Measurements from ENCODE around the gene ATP1A2. TPM values are rescaled to one million over a fixed set of nuclear protein-coding genes. Genes with fewer than 3 reads are reported as not detected.
A peak's percentile ranks its signal among the peaks of the same experiment; 100 is the strongest.

Gene ATP1A2
- total and polyA plus RNA-seq, 2 experiments from 2014 or later, result 11.3 to 40.9 TPM

GRCh38 chr1:160098852-160099561 lies 16.6 kb upstream of the ATP1A2 start:
- DNase-seq (ENCODE audit: low read depth in 1 of 2, low spot score in 1 of 2), result peak; percentile 96
- no peaks in the 10 kb centered on the region for H3K36me3 ChIP-seq
- peak overlapping the region; percentile 28 for H3K4me3 ChIP-seq
- peaks cover 14% of the 10 kb centered on the region for H3K4me1 ChIP-seq (ENCODE audit: low read depth)
- H3K9me3 ChIP-seq (ENCODE audit: low read depth), result no peaks in the 10 kb centered on the region
- H3K27me3 ChIP-seq, result no peaks in the 10 kb centered on the region
- TF ChIP-seq, protein P1, sequence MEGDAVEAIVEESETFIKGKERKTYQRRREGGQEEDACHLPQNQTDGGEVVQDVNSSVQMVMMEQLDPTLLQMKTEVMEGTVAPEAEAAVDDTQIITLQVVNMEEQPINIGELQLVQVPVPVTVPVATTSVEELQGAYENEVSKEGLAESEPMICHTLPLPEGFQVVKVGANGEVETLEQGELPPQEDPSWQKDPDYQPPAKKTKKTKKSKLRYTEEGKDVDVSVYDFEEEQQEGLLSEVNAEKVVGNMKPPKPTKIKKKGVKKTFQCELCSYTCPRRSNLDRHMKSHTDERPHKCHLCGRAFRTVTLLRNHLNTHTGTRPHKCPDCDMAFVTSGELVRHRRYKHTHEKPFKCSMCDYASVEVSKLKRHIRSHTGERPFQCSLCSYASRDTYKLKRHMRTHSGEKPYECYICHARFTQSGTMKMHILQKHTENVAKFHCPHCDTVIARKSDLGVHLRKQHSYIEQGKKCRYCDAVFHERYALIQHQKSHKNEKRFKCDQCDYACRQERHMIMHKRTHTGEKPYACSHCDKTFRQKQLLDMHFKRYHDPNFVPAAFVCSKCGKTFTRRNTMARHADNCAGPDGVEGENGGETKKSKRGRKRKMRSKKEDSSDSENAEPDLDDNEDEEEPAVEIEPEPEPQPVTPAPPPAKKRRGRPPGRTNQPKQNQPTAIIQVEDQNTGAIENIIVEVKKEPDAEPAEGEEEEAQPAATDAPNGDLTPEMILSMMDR (IDR thresholded peaks at IDR 0.05; ENCODE audit: low read depth, low read length), result no peak
- peak overlapping the region; percentile 57 for H3K27ac ChIP-seq

DNA sequence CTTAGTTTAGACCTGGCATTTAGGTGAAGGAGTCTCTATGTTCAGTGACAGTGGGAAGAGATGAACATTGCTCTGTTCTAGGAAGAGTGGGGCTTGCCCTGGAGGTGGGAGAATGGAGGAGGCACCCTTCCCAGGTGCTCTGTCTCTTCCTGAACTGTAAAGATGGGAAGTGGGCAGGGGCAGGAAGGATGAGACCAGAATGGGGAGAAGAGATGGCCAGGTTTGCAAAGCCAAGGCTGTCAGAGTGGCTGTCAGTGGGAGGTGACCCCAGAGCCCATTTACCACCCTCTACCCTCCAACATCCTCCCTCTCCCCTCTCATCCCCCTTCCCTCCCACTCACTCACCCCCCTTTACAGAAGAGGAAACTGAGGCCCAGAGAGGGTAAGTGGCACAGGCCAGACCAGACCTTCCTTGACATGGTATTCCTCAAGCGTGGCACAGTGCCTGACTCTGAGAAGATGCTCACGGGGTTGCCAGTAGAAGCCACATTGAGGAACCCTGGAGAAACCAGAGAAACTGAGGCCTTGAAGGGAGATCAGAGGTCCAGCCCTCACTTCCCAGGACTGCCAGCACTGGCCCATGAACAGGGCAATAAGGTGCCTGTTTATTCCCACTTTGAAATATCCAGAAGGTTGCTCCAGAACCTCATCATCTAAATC lies 15.7 kb upstream of the ATP1A2 start:
- Histone ChIP-seq H3K9me3 (ENCODE audit: low read depth) (no peaks in the 10 kb centered on the region), H3K27ac (no peak overlapping the region), H3K4me3 (no peak overlapping the region), H3K27me3 (no peaks in the 10 kb centered on the region), H3K4me1 (ENCODE audit: low read depth) (peaks cover 19% of the 10 kb centered on the region), H3K36me3 (no peaks in the 10 kb centered on the region)
- no peak for DNase-seq (ENCODE audit: low read depth in 1 of 2, low spot score in 1 of 2)
- TF ChIP-seq, protein P1 (IDR thresholded peaks at IDR 0.05; ENCODE audit: low read depth, low read length), result no peak

- no peak overlapping the region for H3K27ac ChIP-seq
- H3K4me1 ChIP-seq (ENCODE audit: low read depth), result peaks cover 19% of the 10 kb centered on the region
Observed at GRCh38 chr1:160101037-160101716, 14.4 kb upstream of the ATP1A2 start.

GRCh38 chr1:160101717-160102522 lies 13.6 kb upstream of the ATP1A2 start:
- DNase-seq (ENCODE audit: low read depth in 1 of 2, low spot score in 1 of 2), result no peak
- Histone ChIP-seq H3K36me3 (no peaks in the 10 kb centered on the region), H3K27me3 (no peaks in the 10 kb centered on the region), H3K4me1 (ENCODE audit: low read depth) (peaks cover 19% of the 10 kb centered on the region), H3K27ac (no peak overlapping the region), H3K9me3 (ENCODE audit: low read depth) (no peaks in the 10 kb centered on the region), H3K4me3 (no peak overlapping the region)
- TF ChIP-seq, protein P1 (IDR thresholded peaks at IDR 0.05; ENCODE audit: low read depth, low read length), result no peak

More at GRCh38 chr1:160101037-160101716, 14.4 kb upstream of the ATP1A2 start:
- TF ChIP-seq, protein P1 (IDR thresholded peaks at IDR 0.05; ENCODE audit: low read depth, low read length), result peak; percentile 97
- Histone ChIP-seq H3K4me3 (no peak overlapping the region), H3K9me3 (ENCODE audit: low read depth) (no peaks in the 10 kb centered on the region), H3K36me3 (no peaks in the 10 kb centered on the region), H3K27me3 (no peaks in the 10 kb centered on the region)
- peak; percentile 71 to 87 for DNase-seq (ENCODE audit: low read depth in 1 of 2, low spot score in 1 of 2)
